HG02885 (cell line): ENCODE results near the gene UQCRC2.
"Not testable (repeated sequence)": the region's sequence is repeated elsewhere in the genome, so short reads cannot be mapped to it uniquely, and the experiment has no call there.

Source experiments
- ATAC-seq: cut with Tn5 transposase; IDR thresholded peaks from one replicate; pipeline ENCODE4 v1.9.1; 2021; ENCODE audit warnings: mild to moderate bottlenecking; ENCODE audit not compliant: unreplicated experiment, poor library complexity

The UQCRC2 gene

DNA sequence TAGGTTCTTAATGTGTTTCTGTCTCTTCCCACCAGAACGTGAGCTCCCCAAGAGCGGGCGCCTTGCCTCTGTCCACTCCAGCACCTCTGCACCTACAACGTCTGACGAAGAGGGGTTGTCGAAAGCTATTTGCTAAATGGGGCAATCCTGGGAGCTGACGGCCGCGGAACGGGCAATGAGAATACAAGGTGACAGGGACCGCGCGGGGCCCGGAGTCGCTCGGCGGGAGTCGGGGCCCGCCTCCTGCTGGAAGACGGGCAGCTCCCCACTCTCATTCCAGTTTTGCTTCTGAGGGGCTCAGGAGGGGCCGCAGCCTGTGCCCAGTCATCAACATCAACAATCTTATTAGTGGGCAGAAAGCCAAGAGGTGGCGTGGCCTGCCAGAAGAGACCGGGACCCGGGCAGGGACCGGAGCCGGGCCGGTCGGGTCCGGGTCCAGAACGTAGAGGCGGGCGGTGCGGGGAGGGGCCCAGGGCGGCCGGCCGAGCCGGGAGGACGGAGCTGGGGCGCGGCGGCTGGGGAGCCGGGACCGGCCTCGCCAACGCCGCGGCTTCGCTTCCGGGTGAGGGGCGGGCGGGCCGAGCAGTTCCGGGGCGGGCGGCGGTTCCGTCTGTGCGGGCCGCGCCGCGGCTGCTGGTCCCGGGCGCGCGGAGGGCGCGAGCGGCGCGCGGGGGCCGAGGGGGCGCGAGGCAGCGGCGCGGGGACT, 54.5 kb downstream of the UQCRC2 start, which contains the start of gene MOSMO:
Gene MOSMO, plus strand, starts transcription at position 603 of the 706 bp plus-strand sequence. CDS start 191 bp downstream, outside the sequence.
- ATAC-seq = peak; percentile 78

DNA sequence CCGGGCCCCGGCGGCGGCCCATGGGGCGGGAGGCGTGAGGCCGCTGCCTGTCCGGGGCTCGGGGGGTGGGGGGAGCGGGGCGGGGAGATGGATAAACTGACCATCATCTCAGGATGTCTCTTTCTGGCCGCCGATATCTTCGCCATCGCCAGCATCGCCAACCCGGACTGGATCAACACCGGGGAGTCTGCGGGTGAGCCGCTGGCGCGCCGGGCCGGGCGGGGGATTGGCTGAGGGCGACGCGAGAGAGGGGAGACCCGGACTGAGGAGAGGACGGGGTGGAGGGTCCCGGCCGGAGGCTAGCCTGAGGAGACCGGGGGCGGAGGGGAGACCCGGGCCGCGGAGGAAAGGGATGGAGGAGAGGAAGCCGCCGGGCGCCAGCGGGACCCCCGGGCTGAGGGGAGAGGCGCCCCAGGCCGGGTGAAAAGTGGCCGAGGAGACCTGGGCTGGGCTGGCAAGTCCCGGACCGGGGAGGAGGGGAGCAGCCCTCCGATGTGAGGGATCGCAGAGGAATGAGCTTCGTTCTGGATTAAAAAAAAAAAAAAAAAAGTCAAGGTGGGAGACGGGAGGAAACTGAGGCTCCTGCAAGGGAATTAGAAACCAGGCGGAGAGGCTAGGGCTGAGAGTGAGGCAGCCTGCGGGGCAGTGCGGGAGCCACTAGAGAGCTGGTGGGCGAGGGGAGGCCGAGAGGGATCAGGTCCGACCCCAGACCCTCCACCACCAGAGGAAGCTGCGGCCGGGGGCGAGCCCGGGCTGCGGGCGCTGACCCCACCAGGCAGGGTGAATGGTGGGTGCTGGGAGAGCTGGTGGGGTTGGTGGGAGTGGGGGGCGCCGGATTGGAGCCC, 55.3 kb downstream of the UQCRC2 start:
- ATAC-seq = peak; percentile 28

DNA sequence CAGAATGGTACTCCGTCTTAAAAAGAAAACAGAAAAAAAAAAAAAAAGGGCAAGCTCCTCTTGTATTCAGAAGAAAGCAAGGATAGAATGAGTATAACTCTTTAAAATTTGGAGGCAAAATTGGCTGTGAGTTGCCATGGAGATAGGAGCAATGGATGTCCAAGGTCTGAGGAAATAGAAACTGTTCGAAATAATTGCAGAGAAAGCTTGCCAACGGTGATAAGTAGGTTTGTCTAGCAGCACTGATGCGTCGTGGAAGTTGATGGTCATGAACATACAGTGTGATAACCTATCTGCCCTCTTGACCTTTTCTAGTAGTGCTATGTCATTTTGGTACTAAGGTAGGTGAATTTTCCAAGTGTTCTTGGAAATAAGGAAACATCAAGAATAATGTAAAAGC, 57.7 kb downstream of the UQCRC2 start:
- ATAC-seq = no peak

DNA sequence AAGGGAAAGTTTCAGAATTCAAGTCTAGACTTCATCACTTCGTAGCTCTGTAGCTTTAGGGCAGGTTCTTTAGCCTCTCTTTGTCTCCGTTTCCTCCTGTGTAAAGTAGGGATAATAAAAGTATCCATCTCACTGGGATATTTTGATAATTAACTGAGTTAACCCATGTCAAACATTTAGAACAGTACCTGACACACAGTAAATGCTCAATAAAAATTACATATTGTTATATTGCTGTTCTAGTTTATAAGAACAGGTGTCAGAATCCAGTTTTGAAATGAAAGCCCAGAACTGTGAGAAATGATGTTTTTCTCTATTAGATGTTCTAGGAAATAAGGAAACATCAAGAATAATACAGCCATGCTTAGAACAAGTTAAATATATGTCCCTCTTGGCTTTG, 59.1 kb downstream of the UQCRC2 start:
- ATAC-seq = no peak

DNA sequence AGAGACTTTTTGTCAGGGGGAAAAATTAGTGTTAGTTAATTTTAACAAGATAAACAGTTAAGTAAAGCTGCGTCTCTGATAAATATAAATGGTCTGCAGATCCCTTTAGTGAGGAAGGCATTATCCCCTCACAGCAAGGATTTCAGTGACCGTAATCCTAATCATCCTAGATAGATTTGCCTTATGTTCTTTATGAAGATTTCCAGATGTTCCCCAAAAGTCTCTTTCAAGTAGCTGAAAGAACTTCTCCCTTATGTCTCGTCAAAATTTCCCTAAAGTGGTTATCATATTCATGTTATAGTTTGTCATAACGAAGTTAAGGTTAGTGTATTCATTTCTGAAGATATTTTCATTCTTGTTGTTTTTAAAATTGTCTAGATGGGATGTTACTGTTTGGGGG, 60.3 kb downstream of the UQCRC2 start:
- ATAC-seq = no peak

DNA sequence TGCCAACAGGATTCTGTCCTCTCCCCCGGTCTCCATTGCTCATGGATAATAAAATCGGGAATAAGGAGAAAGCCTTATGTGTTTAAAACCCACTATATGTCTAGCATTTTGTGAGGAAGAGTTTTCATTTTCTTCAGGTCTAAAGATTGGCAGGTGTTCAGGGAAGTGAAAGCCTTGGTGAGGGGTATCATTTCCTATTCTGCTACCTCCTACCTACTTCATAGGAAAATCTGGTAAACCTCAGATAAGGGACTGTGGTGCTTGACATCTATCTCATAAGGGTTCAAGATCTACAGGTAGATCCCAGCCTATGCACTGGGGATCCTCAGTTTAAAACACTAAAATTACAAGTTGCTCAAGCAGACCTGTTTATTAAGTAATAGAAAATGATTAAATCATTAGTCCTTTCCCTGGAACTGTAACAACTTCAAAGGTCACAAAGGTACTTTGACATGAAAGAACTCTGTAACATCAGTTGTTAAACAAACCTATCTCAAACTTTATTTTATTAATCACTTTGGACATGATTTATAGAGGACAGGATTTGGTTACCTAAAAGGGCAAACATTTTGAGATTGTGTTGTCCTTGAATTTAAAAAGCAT, 61.2 kb downstream of the UQCRC2 start:
- peak; percentile 51 for ATAC-seq

DNA sequence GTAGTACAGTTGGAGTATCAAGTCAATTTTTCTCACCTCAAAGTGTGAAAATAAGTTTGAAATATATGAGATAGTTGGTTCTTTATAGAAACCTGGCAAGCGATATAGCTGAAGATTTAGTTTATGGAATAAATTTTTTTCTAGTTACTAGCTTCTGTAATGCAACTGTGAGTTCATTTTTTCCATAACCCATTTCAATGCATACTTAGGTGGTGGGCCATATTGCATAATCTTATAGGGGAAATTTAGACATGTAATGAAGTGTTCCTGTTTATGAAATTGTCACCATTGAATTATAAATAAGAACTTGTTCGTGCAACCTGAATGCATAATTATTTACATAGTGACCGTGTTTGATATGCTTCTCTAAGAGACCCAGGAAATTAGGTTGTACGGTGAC, 63.8 kb downstream of the UQCRC2 start:
- no peak for ATAC-seq

DNA sequence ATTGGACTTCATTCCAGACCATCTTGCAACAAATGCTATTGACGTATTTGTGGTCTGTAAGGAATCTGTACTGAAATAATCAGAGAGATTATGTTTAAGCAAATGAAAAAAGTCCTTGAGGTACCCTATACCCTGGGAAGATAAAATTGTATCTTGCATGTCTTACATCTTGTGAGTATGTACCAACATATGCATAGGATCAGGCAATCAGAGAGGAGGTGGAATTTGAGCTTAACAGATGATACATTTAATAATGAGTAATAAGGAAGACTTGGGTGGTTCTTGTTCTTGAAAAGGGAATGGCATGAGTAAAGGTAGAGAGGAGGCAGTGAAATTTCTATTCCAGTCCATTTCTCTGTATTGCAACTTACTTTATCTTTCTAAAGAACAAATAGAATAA, 65.4 kb downstream of the UQCRC2 start:
- ATAC-seq = no peak

DNA sequence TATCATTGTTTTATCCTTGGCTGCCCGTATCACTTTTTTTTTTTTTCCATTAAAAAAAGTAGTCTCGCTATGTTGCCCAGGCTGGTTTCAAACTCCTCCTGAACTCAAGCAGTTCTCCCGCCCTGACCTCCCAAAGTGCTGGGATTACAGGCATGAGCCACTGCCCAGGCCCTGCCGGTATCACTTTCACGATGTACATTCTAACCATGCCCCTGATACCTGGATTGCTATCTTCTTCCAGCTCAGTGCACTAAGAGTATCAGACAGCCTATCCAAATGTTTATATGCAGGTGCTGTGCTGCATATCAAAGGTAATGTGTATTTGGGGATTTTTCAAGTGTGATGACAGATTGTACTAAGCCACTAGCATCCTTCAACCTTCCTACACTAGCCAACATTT, 69.0 kb downstream of the UQCRC2 start:
- no peak for ATAC-seq

DNA sequence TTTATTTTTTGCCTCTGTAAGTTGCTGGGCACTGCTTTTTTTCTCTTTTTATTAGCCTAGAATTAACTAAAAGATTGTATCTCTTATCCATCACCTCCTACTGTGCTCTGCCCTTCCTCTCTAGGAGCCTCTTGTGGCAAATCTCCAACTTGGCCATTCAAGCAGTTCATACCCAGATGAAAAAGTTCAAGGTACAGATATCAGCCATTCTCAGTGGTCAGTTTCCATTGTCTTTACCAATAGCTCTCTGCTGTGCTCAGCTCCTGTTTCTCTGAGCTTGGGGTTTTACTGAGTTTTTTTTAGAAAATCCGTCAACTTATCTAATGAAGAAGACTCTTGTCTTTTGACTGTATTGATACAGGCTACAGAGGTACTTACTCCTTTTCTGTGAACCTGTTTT, 70.3 kb downstream of the UQCRC2 start:
- ATAC-seq = no peak

DNA sequence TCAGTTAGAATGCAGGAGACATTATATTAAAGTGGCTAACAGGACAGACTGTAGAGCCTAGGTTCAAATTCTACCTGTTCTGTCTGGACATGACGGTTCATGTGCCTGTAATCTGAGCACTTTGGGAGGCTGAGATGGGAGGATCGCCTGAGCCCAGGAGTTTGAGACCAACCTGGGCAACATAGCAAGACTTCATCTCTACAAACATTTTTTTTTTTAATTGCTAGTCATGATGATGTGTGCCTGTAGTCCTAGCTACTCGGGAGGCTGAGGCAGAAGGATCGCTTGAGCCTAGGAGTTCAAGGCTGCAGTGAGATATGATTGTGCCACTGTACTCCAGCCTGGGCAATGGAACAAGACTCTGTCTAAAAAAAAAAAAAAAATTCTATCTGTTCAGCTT, 71.6 kb downstream of the UQCRC2 start:
- not testable (repeated sequence) for ATAC-seq

DNA sequence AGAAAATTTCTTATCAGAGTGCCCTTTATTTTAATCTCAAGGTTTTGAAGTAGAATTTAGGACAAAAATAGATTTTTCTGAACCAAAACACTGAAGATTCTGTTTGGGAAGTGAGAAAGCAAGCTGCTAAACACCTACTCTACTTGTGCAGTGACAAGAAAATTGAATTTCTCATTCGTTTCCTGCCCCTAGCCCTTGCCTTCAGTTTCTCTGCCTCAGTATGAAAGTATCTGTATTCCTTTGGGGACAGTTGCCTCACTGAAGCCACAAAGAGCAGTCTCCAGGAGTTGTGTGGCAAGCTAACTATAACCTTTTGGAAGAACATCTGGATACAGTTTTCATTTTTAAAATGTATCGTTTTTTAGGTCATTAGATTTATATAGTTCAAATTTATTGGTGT, 74.5 kb downstream of the UQCRC2 start:
- ATAC-seq = no peak

DNA sequence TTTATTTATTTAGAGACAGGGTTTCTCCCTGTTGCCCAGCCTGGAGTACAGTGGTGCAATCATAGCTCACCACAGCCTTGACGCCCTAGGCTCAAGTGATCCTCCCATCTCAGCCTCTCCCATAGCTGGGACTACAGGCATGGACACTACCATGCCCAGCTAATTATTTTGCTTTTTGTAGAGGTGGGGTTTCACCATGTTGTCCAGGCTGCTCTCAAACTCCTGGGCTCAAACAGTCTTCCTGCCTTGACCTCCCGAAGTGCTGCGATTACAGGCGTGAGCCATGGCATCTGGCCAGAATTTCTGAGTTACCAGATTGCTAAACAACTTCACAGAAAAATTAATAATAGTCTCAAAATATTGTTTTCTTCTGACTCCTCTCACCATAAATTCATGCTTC, 76.5 kb downstream of the UQCRC2 start:
- no peak for ATAC-seq

DNA sequence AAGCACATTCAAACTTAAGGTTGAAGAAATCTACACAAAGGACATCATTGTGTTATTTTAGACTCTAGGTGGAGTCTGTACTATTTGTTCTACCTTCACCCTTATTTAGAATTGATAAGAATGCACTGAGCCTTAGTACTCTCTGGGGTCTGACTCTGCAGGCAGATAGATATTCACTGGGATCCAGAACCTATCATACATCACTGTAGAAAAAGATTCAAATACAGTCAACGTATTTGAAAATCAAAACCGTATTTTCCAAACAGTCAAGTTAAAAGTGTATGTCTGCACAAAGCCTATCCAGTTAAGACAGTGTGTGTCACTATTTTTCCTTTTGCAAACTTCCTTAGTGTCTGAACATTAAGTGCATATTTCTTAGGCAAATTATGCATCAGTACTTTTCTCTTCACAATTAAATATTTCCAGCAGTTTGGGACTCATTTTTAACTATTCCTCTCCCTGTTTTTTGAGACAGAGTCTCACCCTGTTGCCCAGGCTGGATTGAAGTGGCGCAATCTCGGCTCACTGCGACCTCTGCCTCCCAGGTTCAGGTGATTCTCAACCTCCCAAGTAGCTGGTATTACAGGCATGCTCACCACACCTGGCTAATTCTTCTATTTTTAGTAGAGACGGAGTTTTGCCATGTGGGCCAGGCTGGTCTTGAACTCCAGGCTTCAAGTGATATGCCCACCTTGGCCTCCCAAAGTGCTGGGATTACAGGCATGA, 77.1 kb downstream of the UQCRC2 start:
- no peak for ATAC-seq

DNA sequence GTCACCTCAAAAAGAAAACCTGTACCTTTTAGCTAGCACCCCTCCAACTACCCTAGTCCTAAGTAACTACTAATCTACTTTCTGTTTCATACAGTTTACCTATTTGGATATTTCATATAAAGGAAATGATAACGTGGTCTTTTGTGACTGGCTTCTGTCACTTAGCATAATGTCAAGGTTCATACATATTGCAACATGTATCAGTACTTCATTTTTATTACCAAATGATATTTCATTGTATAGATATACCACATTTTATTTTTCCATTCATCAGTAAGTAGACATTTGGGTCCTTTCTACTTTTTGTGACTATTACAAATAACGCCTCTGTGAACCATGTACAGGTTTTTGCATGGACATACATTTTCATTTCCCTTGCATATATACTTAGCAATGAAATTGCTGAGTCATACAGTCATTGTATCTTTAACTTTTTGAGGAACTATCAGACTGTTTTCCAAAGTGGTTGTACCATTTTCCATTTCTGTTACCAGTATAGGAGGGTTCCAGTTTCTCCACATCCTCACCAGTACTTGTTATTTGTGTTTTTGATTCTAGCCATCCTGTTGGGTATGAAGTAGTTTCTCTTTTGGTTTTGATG, 78.4 kb downstream of the UQCRC2 start:
- ATAC-seq = no peak
